Calu3 (cell line): ENCODE measurements around the gene MICB. TPM values are rescaled to one million over a fixed set of nuclear protein-coding genes. Genes with fewer than 3 reads are reported as not detected.

Experiments
- BruUV-seq: library from RNA; stranded (reverse); fragments of 400-500 nt; replicated peaks from 2 replicates; lab custom pipeline; 2021; lab: Mats Ljungman, UMichigan
- CTCF ChIA-PET: fragments of 300-600 bp; sonication (Branson Sonifier 250); formaldehyde crosslinking; loops from one replicate; lab custom pipeline; 2022; ENCODE audit warnings: antibody characterized with exemption; lab: Charles Lee
- DNase-seq: peaks from one replicate; pipeline ENCODE4 v3.0.0; 2022
- H3K27ac Mint-ChIP-seq: one replicate; pipeline ENCODE4 v1.8.0; 2022; ENCODE audit warnings: mixed read lengths; ENCODE audit not compliant: unreplicated experiment
- H3K27me3 Mint-ChIP-seq: one replicate; pipeline ENCODE4 v1.8.0; 2022; ENCODE audit warnings: mixed read lengths; ENCODE audit not compliant: unreplicated experiment
- H3K36me3 Mint-ChIP-seq: one replicate; pipeline ENCODE4 v1.8.0; 2022; ENCODE audit warnings: mild to moderate bottlenecking, moderate library complexity, mixed read lengths; ENCODE audit not compliant: insufficient read depth, unreplicated experiment
- H3K4me1 Mint-ChIP-seq: one replicate; pipeline ENCODE4 v1.8.0; 2022; ENCODE audit warnings: mild to moderate bottlenecking, low read depth, mixed read lengths; ENCODE audit not compliant: unreplicated experiment
- H3K4me3 Mint-ChIP-seq: one replicate; pipeline ENCODE4 v1.8.0; 2022; ENCODE audit warnings: mild to moderate bottlenecking, low read depth, moderate library complexity, mixed read lengths; ENCODE audit not compliant: unreplicated experiment
- H3K9me3 Mint-ChIP-seq: one replicate; pipeline ENCODE4 v1.8.0; 2022; ENCODE audit warnings: low read depth, mixed read lengths; ENCODE audit not compliant: unreplicated experiment
- intact Hi-C: fragments of 100-400 bp; cut with micrococcal nuclease; formaldehyde crosslinking; loops from one replicate; pipeline ENCODE4 v1.10.0; 2022; ENCODE audit not compliant: unreplicated experiment
- total RNA-seq: library from RNA; stranded (reverse); gene quantifications from 2 replicates; pipeline ENCODE4 v1.2.3, GENCODE V29; 2022
- TF ChIP-seq, protein P1 (sequence below): fragments of 200-600 bp; IDR thresholded peaks from one replicate; pipeline ENCODE4 v1.8.0; 2022; ENCODE audit warnings: antibody characterized with exemption; ENCODE audit not compliant: unreplicated experiment

The MICB gene
- total RNA-seq, 1 experiment from 2014 or later = 64.3 TPM

- intact Hi-C loops = no loop called here
- H3K27ac Mint-ChIP-seq = no peak overlapping the region
- TF ChIP-seq, protein P1, sequence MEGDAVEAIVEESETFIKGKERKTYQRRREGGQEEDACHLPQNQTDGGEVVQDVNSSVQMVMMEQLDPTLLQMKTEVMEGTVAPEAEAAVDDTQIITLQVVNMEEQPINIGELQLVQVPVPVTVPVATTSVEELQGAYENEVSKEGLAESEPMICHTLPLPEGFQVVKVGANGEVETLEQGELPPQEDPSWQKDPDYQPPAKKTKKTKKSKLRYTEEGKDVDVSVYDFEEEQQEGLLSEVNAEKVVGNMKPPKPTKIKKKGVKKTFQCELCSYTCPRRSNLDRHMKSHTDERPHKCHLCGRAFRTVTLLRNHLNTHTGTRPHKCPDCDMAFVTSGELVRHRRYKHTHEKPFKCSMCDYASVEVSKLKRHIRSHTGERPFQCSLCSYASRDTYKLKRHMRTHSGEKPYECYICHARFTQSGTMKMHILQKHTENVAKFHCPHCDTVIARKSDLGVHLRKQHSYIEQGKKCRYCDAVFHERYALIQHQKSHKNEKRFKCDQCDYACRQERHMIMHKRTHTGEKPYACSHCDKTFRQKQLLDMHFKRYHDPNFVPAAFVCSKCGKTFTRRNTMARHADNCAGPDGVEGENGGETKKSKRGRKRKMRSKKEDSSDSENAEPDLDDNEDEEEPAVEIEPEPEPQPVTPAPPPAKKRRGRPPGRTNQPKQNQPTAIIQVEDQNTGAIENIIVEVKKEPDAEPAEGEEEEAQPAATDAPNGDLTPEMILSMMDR = no peak
- H3K4me3 Mint-ChIP-seq = no peak overlapping the region
- DNase-seq = no peak
- peaks cover 15% of the 10 kb centered on the region for H3K36me3 Mint-ChIP-seq
- CTCF ChIA-PET = no interaction called here
- peaks cover 25% of the 10 kb centered on the region for H3K27me3 Mint-ChIP-seq
- no TSS peak for BruUV-seq
- H3K4me1 Mint-ChIP-seq = peaks cover 21% of the 10 kb centered on the region
- H3K9me3 Mint-ChIP-seq = no peaks in the 10 kb centered on the region
Observed at GRCh38 chr6:31460361-31461025, 37.5 kb upstream of the MICB start.

- no peak for DNase-seq
- peaks cover 15% of the 10 kb centered on the region for H3K36me3 Mint-ChIP-seq
- H3K9me3 Mint-ChIP-seq = no peaks in the 10 kb centered on the region
- peak overlapping the region; percentile 74 for H3K27ac Mint-ChIP-seq
- H3K27me3 Mint-ChIP-seq = peaks cover 25% of the 10 kb centered on the region
- H3K4me3 Mint-ChIP-seq = peak overlapping the region; percentile 78
- no TSS peak for BruUV-seq
- intact Hi-C loops = no loop called here
- CTCF ChIA-PET = interaction anchor here (0.5 to 1.1 kb wide), 7 partner anchors 10 to 342 kb away, joined by 3 to 4 read pairs (median 3); partner anchors contain the start of gene CDSN
- peaks cover 21% of the 10 kb centered on the region for H3K4me1 Mint-ChIP-seq
- TF ChIP-seq, protein P1 = no peak
Observed at GRCh38 chr6:31462026-31462963, 35.6 kb upstream of the MICB start.

DNA sequence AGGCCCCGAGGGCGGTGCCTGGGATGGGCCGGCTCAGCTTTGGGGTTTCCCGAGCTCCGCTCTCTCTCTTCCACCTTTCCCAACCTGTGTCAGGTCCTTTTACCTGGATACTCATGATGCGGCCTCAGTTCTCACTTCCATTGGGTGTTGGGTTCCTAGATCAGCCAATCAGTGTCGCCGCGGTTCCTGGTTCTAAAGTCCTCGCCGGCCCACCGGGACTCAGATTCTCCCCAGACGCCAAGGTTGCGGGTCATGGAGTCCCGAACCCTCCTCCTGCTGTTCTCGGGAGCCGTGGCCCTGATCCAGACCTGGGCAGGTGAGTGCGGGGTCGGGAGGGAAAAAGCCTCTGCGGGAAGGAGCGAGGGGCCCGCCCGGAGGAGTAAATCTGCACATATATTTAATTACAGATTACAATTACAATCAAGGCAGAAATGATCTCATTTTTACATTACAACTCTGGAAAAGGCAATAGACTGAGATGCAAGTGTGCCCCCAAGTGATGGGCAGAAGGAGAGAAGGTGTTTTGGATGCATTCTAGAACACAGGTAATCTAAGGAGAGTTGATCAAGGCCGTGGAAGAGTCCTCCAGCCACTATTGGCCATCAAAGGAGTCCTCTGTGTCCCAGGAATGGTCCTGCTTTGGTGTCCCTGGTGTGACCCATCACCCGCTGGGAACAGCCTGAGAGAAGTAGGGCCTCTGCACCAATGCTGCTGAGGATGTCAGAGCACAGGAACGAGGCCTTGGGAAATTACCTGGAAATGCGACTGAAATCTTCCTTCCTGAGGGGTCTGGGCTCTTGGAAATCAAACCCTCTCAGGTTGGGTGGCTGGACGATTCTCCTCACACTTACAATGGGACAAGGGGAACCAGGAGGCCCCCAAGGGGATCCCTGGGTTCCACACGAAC lies 34.7 kb upstream of the MICB start:
- peak overlapping the region; percentile 74 for H3K27ac Mint-ChIP-seq
- no peaks in the 10 kb centered on the region for H3K9me3 Mint-ChIP-seq
- TSS peak; percentile 71 for BruUV-seq
- H3K36me3 Mint-ChIP-seq = peaks cover 15% of the 10 kb centered on the region
- peak; percentile 95 for DNase-seq
- TF ChIP-seq, protein P1 = no peak
- peak overlapping the region; percentile 78 for H3K4me3 Mint-ChIP-seq
- intact Hi-C loops = no loop called here
- H3K27me3 Mint-ChIP-seq = peaks cover 25% of the 10 kb centered on the region
- H3K4me1 Mint-ChIP-seq = peaks cover 21% of the 10 kb centered on the region
- CTCF ChIA-PET = interaction anchor here (0.6 to 1.1 kb wide), 6 partner anchors 11 to 260 kb away, joined by 3 to 4 read pairs (median 3); no protein-coding TSS in a partner anchor
